ENCODE data around the gene TKTL1. TPM values are rescaled to one million over a fixed set of nuclear protein-coding genes. Genes with fewer than 3 reads are reported as not detected.
A peak's percentile ranks its signal among the peaks of the same experiment; 100 is the strongest.

Gene TKTL1
- total and polyA plus RNA-seq, 2 of the 4 experiments (the other 2 are of a cell fraction), result not detected

GRCh38 chrX:154355094-154355775 is 59.6 kb downstream of the TKTL1 start:
- Histone ChIP-seq H4K8ac (ENCODE audit: low read depth in 2 of 2, low read length in 2 of 2) (no peak overlapping the region), H3K9me3 (ENCODE audit: control insufficient read depth, insufficient read depth, low read length) (no peaks in the 10 kb centered on the region), H2BK15ac (ENCODE audit: low read depth, low read length) (no peak overlapping the region), H3K9me1 (ENCODE audit: insufficient read depth, low read length) (no peaks in the 10 kb centered on the region), H3K4me2 (ENCODE audit: low read depth, low read length) (no peak overlapping the region), H3K36me3 (ENCODE audit: control insufficient read depth, insufficient read depth, low read length) (peaks cover 98% of the 10 kb centered on the region), H2BK120ac (ENCODE audit: low read depth, low read length) (no peak overlapping the region), H4K5ac (ENCODE audit: low read depth, low read length) (no peak overlapping the region), H4K20me1 (ENCODE audit: insufficient read depth, low read length) (peaks cover 100% of the 10 kb centered on the region), H3K27ac (ENCODE audit: insufficient read depth, low read length) (no peak overlapping the region), H2BK5ac (ENCODE audit: low read depth, low read length, poor library complexity, severe bottlenecking) (no peak overlapping the region), H3K9ac (ENCODE audit: low read depth, low read length) (no peak overlapping the region), H3K18ac (ENCODE audit: low read depth, low read length) (no peak overlapping the region), H3K4me3 (ENCODE audit: insufficient read depth, low read depth, low read length) (no peak overlapping the region), H3K23ac (ENCODE audit: low read depth, low read length) (no peak overlapping the region), H3K14ac (replicated peaks; ENCODE audit: low read depth, low read length) (no peak overlapping the region), H3K4me1 (ENCODE audit: control insufficient read depth, insufficient read depth, low read length) (no peaks in the 10 kb centered on the region), H2AFZ (replicated peaks; ENCODE audit: low read length, poor library complexity) (peak overlapping the region; percentile 11), H2AK5ac (ENCODE audit: low read depth, low read length) (no peak overlapping the region), H3K4ac (ENCODE audit: low read depth, low read length) (no peak overlapping the region), H3K27me3 (ENCODE audit: control insufficient read depth, insufficient read depth, low read length) (no peaks in the 10 kb centered on the region), H3K56ac (ENCODE audit: extremely low read depth, insufficient read depth, low read length) (no peak overlapping the region), H2BK20ac (ENCODE audit: low read depth, low read length) (no peak overlapping the region), H2AK9ac (replicated peaks; ENCODE audit: low read depth, low read length, poor library complexity) (peak overlapping the region; percentile 61), H4K91ac (ENCODE audit: insufficient read depth, low read depth, low read length) (no peak overlapping the region), H3K79me1 (ENCODE audit: low read depth in 1 of 2, low read length in 2 of 2) (peaks cover 10 to 45% of the 10 kb centered on the region in 2 experiments; a peak in 3 of 4 replicates)
- WGBS, 2 experiments (ENCODE audit: extremely low coverage in 2 of 2, insufficient read length in 1 of 2), result 92% methylated on average over 15 of the region's 30 CpGs; no CpG with 5 or more reads in 1 of the 2 experiments
- TF ChIP-seq MXI1 (IDR thresholded peaks at IDR 0.05; ENCODE audit: borderline replicate concordance, low read depth, low read length) (no peak), RAD21 (IDR thresholded peaks at IDR 0.05; ENCODE audit: low read length) (no peak), SMC3 (IDR thresholded peaks at IDR 0.05; ENCODE audit: low read depth, low read length) (no peak), USF2 (IDR thresholded peaks at IDR 0.05; ENCODE audit: low read depth, low read length) (no peak), POLR2A (IDR thresholded peaks at IDR 0.05; ENCODE audit: low read depth, low read length) (no peak), BHLHE40 (IDR thresholded peaks at IDR 0.05; ENCODE audit: low read depth, low read length) (no peak), MAFK (IDR thresholded peaks at IDR 0.05; ENCODE audit: low read depth, low read length) (no peak), FOS (IDR thresholded peaks at IDR 0.05; ENCODE audit: low read depth, low read length) (no peak), CHD1 (IDR thresholded peaks at IDR 0.05; ENCODE audit: low read depth, low read length) (no peak), MAZ (IDR thresholded peaks at IDR 0.05; ENCODE audit: borderline replicate concordance, low read depth, low read length) (no peak), RCOR1 (IDR thresholded peaks at IDR 0.05; ENCODE audit: insufficient replicate concordance, low read length) (no peak), ELK1 (IDR thresholded peaks at IDR 0.05; ENCODE audit: borderline replicate concordance, low read depth, low read length) (no peak), RFX5 (IDR thresholded peaks at IDR 0.05; ENCODE audit: low read depth, low read length) (no peak)
- BruUV-seq (replicated peaks), result no TSS peak
- ChIA-PET POLR2A (ENCODE audit: unreplicated experiment) (interaction anchor here (0.5 kb wide), 1 partner anchor 14 kb away, joined by 4 read pairs; no protein-coding TSS in a partner anchor), CTCF (no interaction called here)
- in situ Hi-C loops (cut with MboI; ENCODE audit: low sequenced_read_pairs) (no loop called here), intact Hi-C loops (cut with micrococcal nuclease) (no loop called here), dilution Hi-C loops (cut with HindIII; ENCODE audit: low sequenced_read_pairs, unreplicated experiment) (no loop called here)
- DNase-seq (no peak), ATAC-seq (ENCODE audit: low read depth) (no peak)
